ENCODE measurements around the gene FPR1. TPM values are rescaled to one million over a fixed set of nuclear protein-coding genes. Genes with fewer than 3 reads are reported as not detected.

The FPR1 gene
- total RNA-seq, 1 experiment from 2014 or later, result 6.2 TPM

GRCh38 chr19:51710163-51710562, 41.5 kb downstream of the FPR1 start:
- no peak overlapping the region for H3K27ac Mint-ChIP-seq (ENCODE audit: low read depth, unreplicated experiment)
- H3K4me3 Mint-ChIP-seq (ENCODE audit: unreplicated experiment), result no peak overlapping the region
- BruUV-seq (replicated peaks), result no TSS peak
- CTCF ChIA-PET, result interaction anchor here (0.6 to 12.4 kb wide), 6 partner anchors 34 to 98 kb away, joined by 3 to 138 read pairs (median 4); no protein-coding TSS in a partner anchor
- no peaks in the 10 kb centered on the region for H3K27me3 Mint-ChIP-seq (ENCODE audit: insufficient read depth, unreplicated experiment)
- DNase-seq (ENCODE audit: unreplicated experiment), result no peak
- H3K9me3 Mint-ChIP-seq (ENCODE audit: unreplicated experiment), result no peaks in the 10 kb centered on the region
- H3K36me3 Mint-ChIP-seq (ENCODE audit: insufficient read depth, unreplicated experiment), result peaks cover 46% of the 10 kb centered on the region
- no peak for TF ChIP-seq CTCF (IDR thresholded peaks at IDR 0.05; ENCODE audit: unreplicated experiment)
- POLR2A ChIA-PET, result interaction anchor here (0.7 to 3.3 kb wide), 5 partner anchors 13 to 295 kb away, joined by 3 to 27 read pairs (median 7); no protein-coding TSS in a partner anchor
- intact Hi-C loops (cut with micrococcal nuclease), result no loop called here
- H3K4me1 Mint-ChIP-seq (ENCODE audit: insufficient read depth, unreplicated experiment), result peaks cover 51% of the 10 kb centered on the region

- Mint-ChIP-seq H3K36me3 (ENCODE audit: insufficient read depth, unreplicated experiment) (peaks cover 52% of the 10 kb centered on the region), H3K4me3 (ENCODE audit: unreplicated experiment) (no peak overlapping the region), H3K27me3 (ENCODE audit: insufficient read depth, unreplicated experiment) (no peaks in the 10 kb centered on the region), H3K4me1 (ENCODE audit: insufficient read depth, unreplicated experiment) (peaks cover 51% of the 10 kb centered on the region), H3K9me3 (ENCODE audit: unreplicated experiment) (no peaks in the 10 kb centered on the region), H3K27ac (ENCODE audit: low read depth, unreplicated experiment) (no peak overlapping the region)
- no TSS peak for BruUV-seq (replicated peaks)
- no peak for DNase-seq (ENCODE audit: unreplicated experiment)
- ChIA-PET CTCF (interaction anchor here (0.7 to 12.4 kb wide), 5 partner anchors 33 to 99 kb away, joined by 3 to 138 read pairs (median 5); no protein-coding TSS in a partner anchor), POLR2A (interaction anchor here (0.7 to 3.3 kb wide), 5 partner anchors 13 to 296 kb away, joined by 3 to 27 read pairs (median 7); no protein-coding TSS in a partner anchor)
- intact Hi-C loops (cut with micrococcal nuclease), result no loop called here
- TF ChIP-seq CTCF (IDR thresholded peaks at IDR 0.05; ENCODE audit: unreplicated experiment), result no peak
Observed at GRCh38 chr19:51709575-51709974, 42.1 kb downstream of the FPR1 start.

- no peak for TF ChIP-seq CTCF (IDR thresholded peaks at IDR 0.05; ENCODE audit: unreplicated experiment)
- peaks cover 56% of the 10 kb centered on the region for H3K36me3 Mint-ChIP-seq (ENCODE audit: insufficient read depth, unreplicated experiment)
- H3K4me1 Mint-ChIP-seq (ENCODE audit: insufficient read depth, unreplicated experiment), result peaks cover 51% of the 10 kb centered on the region
- no peak overlapping the region for H3K4me3 Mint-ChIP-seq (ENCODE audit: unreplicated experiment)
- DNase-seq (ENCODE audit: unreplicated experiment), result no peak
- BruUV-seq (replicated peaks), result no TSS peak
- intact Hi-C loops (cut with micrococcal nuclease), result no loop called here
- ChIA-PET CTCF (interaction anchor here (0.7 to 12.4 kb wide), 3 partner anchors 68 to 343 kb away, joined by 3 to 138 read pairs (median 5); partner anchors contain the start of gene ETFB), POLR2A (interaction anchor here (0.6 to 2.4 kb wide), 3 partner anchors 20 to 472 kb away, joined by 3 to 7 read pairs (median 5); no protein-coding TSS in a partner anchor)
- H3K27ac Mint-ChIP-seq (ENCODE audit: low read depth, unreplicated experiment), result peak overlapping the region; percentile 50
- no peaks in the 10 kb centered on the region for H3K27me3 Mint-ChIP-seq (ENCODE audit: insufficient read depth, unreplicated experiment)
- no peaks in the 10 kb centered on the region for H3K9me3 Mint-ChIP-seq (ENCODE audit: unreplicated experiment)
Observed at GRCh38 chr19:51708811-51709210, 42.9 kb downstream of the FPR1 start.

- Mint-ChIP-seq H3K4me3 (ENCODE audit: unreplicated experiment) (no peak overlapping the region), H3K36me3 (ENCODE audit: insufficient read depth, unreplicated experiment) (peaks cover 64% of the 10 kb centered on the region), H3K4me1 (ENCODE audit: insufficient read depth, unreplicated experiment) (peaks cover 62% of the 10 kb centered on the region), H3K9me3 (ENCODE audit: unreplicated experiment) (no peaks in the 10 kb centered on the region), H3K27me3 (ENCODE audit: insufficient read depth, unreplicated experiment) (no peaks in the 10 kb centered on the region), H3K27ac (ENCODE audit: low read depth, unreplicated experiment) (no peak overlapping the region)
- DNase-seq (ENCODE audit: unreplicated experiment), result no peak
- intact Hi-C loops (cut with micrococcal nuclease), result no loop called here
- ChIA-PET POLR2A (interaction anchor here (0.6 to 1.1 kb wide), 4 partner anchors 8 to 131 kb away, joined by 3 to 4 read pairs (median 4); no protein-coding TSS in a partner anchor), CTCF (interaction anchor here (0.6 to 12.4 kb wide), 5 partner anchors 70 to 566 kb away, joined by 3 to 138 read pairs (median 5); no protein-coding TSS in a partner anchor)
- TF ChIP-seq CTCF (IDR thresholded peaks at IDR 0.05; ENCODE audit: unreplicated experiment), result no peak
- no TSS peak for BruUV-seq (replicated peaks)
Observed at GRCh38 chr19:51706885-51707284, 44.8 kb downstream of the FPR1 start.

Data from MCF 10A (cell line).